ENCODE measurements around the gene RASSF1.

RASSF1 gene

DNA sequence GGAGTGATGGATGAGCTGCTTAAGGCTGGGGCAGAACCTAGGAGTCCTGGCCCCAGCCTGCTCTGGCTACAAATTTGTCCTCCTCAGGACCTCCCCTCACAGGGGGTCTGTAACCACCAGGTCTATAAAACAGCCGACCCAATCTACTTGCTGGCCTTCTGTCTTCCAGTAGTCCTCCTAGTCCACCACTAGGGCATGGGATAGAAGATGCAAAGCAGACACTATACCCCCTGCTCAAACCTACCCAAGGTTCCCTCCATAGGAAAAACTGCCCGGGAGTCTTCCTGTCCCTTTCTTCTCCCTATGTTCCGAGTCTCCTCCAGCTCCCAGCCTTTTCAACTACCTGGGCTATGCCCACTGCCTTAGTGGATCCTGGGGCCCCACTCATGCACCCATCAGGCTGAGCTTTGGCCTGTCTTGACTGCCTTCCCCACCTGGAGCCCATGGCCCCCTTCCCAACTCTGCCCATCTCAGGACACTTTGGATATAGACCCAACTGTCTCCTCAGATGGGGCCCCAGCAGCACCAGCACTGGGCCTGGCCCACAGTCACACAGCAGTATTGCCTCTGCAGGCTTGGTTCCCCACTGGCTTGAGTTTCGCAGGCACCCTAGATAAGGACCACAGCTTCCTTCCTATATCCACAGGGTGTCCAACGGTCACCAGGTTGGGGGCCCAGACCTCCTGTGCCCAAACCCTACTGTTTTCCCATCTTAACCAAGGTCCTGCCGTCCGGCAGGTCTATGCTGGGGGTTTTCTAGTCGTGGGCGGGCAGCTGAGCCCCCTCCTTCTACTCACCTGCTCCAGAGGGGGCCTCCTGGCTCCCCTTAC is 42.5 kb downstream of the RASSF1 start:
- DNase-seq (ENCODE audit: low read depth in 1 of 2, low spot score in 1 of 2) = no peak
- TF ChIP-seq JUND (IDR thresholded peaks at IDR 0.05; ENCODE audit: low read depth) = no peak
- in situ Hi-C loops (cut with HindIII; ENCODE audit: low pct_unique_long_range_greater_than_20kb, low sequenced_read_pairs) = no loop called here

DNA sequence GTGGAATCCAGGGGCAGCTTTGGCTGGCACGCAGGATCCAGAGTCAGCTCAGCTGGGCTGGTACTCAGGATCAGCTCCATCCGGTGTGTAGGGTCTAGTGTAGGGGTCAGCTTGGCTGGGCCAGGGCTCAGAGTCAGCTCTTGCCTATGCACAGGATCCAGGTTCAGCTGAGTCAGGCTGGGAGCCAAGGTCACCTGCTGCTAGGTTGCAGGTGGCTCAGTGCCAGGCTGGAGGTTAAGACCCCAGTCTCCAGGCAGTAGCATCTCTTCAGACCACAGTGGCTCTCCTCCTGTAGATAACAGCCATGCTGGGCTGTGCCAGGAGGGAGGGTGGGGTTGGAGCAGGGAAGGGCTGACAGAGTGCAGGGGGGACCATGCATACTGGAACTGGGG is 43.3 kb downstream of the RASSF1 start:
- no peak for TF ChIP-seq JUND (IDR thresholded peaks at IDR 0.05; ENCODE audit: low read depth)
- no peak for DNase-seq (ENCODE audit: low read depth in 1 of 2, low spot score in 1 of 2)
- in situ Hi-C loops (cut with HindIII; ENCODE audit: low pct_unique_long_range_greater_than_20kb, low sequenced_read_pairs) = no loop called here

DNA sequence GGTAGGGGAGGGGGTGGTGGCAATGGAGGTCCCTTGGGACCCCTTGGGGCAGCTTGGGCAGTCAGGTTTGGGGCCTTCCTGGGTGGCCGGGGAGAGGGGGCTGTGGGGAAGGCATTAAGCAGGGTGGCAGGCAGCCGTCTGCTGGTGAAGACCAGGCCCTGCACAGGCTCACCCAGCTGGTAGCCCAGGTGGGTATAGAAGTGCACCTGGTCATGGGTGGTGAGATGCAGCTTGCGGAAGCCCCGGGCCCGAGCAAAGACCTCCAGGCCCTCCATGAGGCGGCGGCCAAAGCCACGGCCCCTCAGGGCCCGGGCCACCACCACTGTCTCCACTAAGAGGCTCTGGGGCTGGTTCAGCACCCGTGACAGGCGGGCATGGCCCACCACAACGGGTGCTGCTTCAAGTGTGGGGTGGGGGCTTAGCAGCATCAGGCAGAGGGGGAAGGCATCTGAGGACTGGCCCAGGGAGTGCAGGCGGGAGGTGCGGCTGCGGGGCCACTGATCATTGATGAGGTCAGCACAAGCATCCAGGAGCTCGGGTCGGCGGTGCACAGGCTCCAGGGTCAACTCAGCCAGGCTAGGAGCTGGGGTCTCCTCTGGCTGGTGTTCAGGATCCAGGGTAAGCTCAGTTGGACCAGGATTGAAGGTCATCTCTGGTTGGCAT is 43.8 kb downstream of the RASSF1 start:
- no peak for TF ChIP-seq JUND (IDR thresholded peaks at IDR 0.05; ENCODE audit: low read depth)
- in situ Hi-C loops (cut with HindIII; ENCODE audit: low pct_unique_long_range_greater_than_20kb, low sequenced_read_pairs) = no loop called here
- DNase-seq (ENCODE audit: low read depth in 1 of 2, low spot score in 1 of 2) = no peak

DNA sequence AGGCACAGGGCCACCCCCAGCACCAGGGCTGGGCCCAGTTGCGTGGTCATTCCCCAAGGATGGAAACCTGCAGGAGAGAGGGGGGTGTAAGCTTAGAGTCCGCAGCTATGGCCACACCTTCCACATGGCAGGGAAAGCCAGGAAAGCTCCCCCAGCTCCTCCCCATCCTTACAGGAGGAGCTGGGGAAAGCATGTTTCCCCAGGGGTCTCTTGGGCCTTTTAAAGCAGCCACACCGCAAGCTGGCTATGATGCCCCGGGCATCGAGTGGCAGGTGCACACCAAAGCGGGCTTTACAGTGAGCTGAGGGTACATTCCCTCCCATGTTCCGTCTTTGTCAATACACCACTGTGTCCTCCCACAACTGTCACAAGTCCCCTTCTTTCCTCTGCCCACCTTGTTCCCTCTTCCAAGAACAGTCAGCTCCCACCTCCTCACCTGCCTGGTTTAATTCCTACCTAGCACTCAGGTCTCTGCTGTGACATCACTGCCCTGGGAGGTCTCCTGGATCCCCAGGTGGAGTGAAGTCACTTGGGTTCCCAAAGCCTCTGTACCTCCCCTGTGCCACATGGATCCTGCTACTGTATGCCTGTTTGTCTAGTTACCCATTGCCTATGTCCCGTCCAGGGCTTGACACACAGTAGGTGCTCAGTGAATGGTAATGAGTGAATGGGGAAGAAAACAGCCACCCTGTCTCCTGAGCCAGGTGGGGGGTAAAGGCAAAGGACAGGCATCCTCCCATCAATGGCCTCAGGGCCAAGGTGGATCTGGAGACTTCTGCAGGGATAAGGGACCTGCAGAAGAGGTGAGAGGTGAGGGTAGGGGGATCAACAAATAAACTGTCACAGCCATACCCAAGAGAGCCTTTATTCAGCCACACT is 44.8 kb downstream of the RASSF1 start:
- DNase-seq (ENCODE audit: low read depth in 1 of 2, low spot score in 1 of 2) = no peak
- in situ Hi-C loops (cut with HindIII; ENCODE audit: low pct_unique_long_range_greater_than_20kb, low sequenced_read_pairs) = no loop called here
- no peak for TF ChIP-seq JUND (IDR thresholded peaks at IDR 0.05; ENCODE audit: low read depth)

DNA sequence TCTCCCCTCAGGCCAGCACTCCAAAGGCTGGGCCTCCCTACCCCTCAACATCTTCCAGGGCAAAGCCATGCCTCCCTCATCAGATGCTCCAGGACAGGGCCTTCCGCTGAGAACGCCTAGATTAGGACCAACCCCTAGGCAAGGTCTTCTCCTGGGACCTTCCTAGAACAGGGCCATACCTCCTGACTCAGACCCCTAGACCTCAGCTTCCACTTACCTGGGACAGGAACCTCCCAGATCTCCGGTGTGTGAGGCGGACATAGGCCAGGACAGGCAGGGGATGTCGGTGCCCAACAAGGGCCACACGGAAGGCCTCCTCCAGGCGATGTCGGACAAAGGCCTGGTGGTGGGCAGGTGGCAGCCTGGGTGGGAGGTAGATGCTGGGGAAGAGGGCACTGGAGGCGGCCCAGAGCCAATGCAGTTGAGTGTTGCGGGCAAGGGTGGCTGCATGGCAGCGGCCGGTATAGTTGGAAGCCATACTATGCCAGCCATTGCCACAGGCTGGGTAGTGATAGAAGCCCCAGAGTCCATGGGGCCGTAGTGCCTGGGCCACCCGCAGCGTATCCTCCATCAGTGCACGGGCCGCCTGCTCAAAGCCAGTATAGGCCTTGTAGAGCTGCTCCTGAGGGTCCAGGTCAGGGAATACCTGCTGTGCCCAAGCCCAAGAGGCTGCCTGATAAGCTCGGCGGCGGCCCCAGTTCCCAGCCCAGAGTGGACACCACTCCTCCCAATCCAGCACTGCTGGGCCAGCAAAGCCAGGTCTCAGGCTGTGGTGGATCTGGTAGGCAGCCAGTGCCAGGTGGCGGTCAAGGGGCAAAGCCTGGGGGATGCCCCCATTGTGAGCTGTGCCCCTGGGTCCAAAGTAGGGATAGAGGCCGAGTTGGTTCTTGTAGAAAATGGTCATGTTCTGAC is 45.9 kb downstream of the RASSF1 start:
- TF ChIP-seq JUND (IDR thresholded peaks at IDR 0.05; ENCODE audit: low read depth) = no peak
- no peak for DNase-seq (ENCODE audit: low read depth in 1 of 2, low spot score in 1 of 2)
- in situ Hi-C loops (cut with HindIII; ENCODE audit: low pct_unique_long_range_greater_than_20kb, low sequenced_read_pairs) = no loop called here

DNA sequence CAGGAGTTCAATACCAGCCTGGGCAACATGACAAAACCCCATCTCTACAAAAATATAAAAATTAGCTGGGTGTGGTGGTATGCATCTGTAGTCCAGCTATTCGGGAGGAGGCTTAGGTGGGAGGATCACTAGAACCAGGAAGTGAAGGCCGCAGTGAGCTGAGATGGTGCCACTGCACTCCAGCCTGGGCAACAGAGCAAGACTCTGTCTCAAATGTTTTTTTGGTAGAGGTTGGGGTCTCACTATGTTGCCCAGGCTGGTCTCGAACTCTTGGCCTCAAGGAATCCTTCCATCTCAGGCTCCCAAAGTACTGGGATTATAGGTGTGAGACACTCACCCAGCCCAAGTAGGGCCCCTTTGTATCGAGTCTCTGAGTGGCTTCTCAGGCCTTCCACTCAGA is 46.5 kb downstream of the RASSF1 start:
- no peak for TF ChIP-seq JUND (IDR thresholded peaks at IDR 0.05; ENCODE audit: low read depth)
- DNase-seq (ENCODE audit: low read depth in 1 of 2, low spot score in 1 of 2) = no peak
- in situ Hi-C loops (cut with HindIII; ENCODE audit: low pct_unique_long_range_greater_than_20kb, low sequenced_read_pairs) = no loop called here

DNA sequence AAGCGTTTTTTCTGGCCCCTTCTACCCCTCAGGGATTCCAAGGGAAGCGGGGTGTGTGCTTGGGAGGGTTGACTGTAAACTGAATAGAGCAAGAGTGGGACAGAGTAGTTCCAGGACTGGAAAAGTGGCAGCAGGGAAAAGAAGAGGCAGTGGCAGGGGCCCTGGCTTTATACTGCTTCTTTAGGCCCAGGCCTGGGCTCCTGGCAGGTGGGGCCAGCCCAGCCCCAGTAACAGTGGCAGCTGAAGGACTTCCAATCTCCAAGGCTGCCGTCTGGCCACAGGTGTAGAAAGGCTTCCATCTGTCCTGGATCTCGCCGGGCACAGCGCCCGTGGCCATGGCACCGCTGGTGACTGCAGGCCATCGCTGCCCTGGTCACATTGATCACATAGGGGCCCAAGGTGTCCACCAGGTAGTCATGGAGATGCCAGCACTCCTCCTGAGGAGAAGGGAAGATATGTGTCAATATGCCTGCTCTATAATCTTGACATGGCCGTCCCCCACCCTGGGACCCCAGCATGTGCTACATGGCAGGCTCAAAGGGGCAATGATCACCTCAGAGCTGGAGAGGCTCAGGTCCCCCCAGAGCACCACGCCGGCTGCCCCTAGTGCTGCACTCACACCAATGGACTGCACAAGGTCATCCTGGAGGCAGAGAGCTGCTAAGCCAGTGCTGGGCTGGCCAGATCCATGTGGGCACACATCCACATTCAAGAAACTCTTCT is 47.4 kb downstream of the RASSF1 start:
- no peak for DNase-seq (ENCODE audit: low read depth in 1 of 2, low spot score in 1 of 2)
- in situ Hi-C loops (cut with HindIII; ENCODE audit: low pct_unique_long_range_greater_than_20kb, low sequenced_read_pairs) = no loop called here
- no peak for TF ChIP-seq JUND (IDR thresholded peaks at IDR 0.05; ENCODE audit: low read depth)

DNA sequence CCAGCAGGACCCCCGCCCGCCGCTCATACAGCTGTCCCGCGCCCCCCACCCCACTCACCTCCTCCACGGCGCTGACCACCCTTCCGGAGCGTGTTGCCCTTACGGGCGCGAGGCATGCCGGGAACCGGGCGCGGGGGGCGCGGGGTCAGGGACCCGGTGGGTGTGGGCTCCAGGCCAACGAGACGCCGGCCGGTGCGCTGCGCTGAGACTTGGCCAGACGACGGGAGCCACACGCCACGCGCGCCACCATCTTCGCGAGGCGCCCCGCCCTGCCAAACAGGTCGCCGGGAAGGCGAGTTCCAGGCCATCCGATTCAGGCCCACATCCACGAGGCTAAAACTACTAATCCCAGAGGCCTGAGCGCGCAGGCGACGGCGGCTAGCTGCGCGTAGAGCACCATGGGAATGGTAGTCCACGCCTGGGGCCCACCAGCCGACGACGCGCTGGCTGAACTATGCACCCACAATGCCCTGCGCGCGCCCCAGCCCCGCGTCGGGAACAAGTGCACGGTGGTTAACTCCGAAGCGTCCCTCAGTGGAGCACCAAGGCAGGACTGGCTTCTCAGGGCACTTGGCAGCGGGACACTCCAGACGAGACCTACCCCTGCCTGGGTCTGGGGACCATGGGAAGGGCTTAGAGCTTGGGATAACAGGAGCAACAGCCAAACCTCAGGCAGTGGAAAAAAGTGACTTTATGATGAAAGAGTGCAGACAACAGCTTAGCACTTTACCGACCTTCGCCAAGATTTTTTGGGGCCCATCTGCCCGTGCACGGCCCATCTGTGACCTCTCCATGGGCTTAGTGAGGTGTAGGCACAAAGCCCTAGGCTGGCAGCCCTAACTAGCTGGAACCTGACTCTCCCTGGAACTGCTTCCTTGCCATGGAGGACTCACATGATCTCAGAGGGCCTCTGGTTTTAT is 48.2 kb downstream of the RASSF1 start, which contains the start of gene IFRD2:
IFRD2 (minus strand) TSS at position 271 of the 920 bp plus-strand sequence; CDS start at position 116, 155 bp downstream.
- no peak for TF ChIP-seq JUND (IDR thresholded peaks at IDR 0.05; ENCODE audit: low read depth)
- DNase-seq (ENCODE audit: low read depth in 1 of 2, low spot score in 1 of 2) = peak; percentile 70 to 97
- in situ Hi-C loops (cut with HindIII; ENCODE audit: low pct_unique_long_range_greater_than_20kb, low sequenced_read_pairs) = no loop called here

DNA sequence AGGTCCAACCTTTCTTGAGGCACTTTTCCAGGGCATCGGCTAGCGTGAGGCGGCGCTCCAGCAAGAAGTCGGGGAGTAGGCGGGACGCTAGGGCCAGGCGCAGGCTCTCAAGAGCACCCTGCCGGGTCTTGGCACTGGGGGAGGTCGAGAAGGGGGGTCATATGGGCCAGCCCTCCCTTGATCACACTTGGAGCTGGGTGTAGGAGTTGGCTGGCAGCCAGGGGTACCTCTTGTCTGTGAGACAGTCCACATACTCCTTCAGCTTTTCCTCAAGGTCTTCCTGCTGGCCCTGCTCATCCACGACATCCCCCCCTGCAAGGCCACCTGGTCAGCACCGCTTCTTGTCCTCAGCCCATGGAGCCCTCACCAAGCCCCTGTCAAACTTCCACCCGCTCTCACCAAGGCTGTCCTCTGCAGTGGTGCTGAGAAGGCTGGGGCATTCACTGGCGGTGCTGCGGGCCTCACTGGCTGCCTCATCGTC is 50.4 kb downstream of the RASSF1 start:
- no peak for TF ChIP-seq JUND (IDR thresholded peaks at IDR 0.05; ENCODE audit: low read depth)
- in situ Hi-C loops (cut with HindIII; ENCODE audit: low pct_unique_long_range_greater_than_20kb, low sequenced_read_pairs) = no loop called here
- DNase-seq (ENCODE audit: low read depth in 1 of 2, low spot score in 1 of 2) = no peak

DNA sequence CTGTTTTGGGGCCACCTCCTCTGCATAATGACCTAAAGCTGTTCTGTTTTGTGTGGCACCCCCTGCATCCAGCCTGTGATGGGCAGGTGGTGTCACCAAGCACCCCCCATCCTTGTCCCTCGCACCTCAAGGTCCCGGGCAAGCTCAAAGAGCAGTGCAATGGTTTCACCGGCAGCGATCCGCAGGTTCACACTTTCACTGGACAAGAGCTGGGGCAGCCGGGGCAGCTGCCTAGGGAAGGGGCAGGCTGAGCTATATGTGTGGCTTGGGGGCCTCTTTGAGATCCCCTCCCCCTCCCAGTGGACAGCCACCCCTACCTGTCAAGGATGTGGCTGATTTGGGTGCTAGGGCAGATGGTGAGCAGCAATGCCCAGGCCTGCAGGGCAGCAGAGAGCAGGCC is 51.5 kb downstream of the RASSF1 start:
- no peak for DNase-seq (ENCODE audit: low read depth in 1 of 2, low spot score in 1 of 2)
- no peak for TF ChIP-seq JUND (IDR thresholded peaks at IDR 0.05; ENCODE audit: low read depth)
- in situ Hi-C loops (cut with HindIII; ENCODE audit: low pct_unique_long_range_greater_than_20kb, low sequenced_read_pairs) = no loop called here
